GM23338 (cell line): ENCODE measurements around the gene SPATA31C1. TPM values are rescaled to one million over a fixed set of nuclear protein-coding genes. Genes with fewer than 3 reads are reported as not detected.

ENCODE experiments used
- ATAC-seq: fragments of 200-7000 bp; cut with Tn5 transposase; 3 replicates; pipeline ENCODE4 v1.9.1; 2020
- DNase-seq: peaks from one replicate; pipeline ENCODE4 v3.0.0-alpha.2; 2015; ENCODE audit warnings: low spot score
- H2AFZ ChIP-seq: fragments of 200-600 bp; sonication (generic); 2 replicates; pipeline ENCODE4 v1.8.0; 2016; ENCODE audit warnings: antibody characterized with exemption, mild to moderate bottlenecking, moderate library complexity
- H3F3A ChIP-seq: fragments of 200-600 bp; sonication (generic); replicated peaks from 2 replicates; pipeline ENCODE4 v1.8.0; 2017; ENCODE audit warnings: antibody characterized with exemption, mixed run types, low read depth
- H3K27ac ChIP-seq: fragments of 200-600 bp; sonication (generic); 2 replicates; pipeline ENCODE4 v1.6.1; 2016; ENCODE audit warnings: low read depth
- H3K27me3 ChIP-seq: fragments of 200-600 bp; sonication (generic); 2 replicates; pipeline ENCODE4 v1.8.0; 2016; ENCODE audit warnings: mild to moderate bottlenecking, mixed run types, moderate library complexity; ENCODE audit not compliant: insufficient read depth
- H3K36me3 ChIP-seq: fragments of 200-600 bp; sonication (generic); 2 replicates; pipeline ENCODE4 v1.8.0; 2016; ENCODE audit warnings: mild to moderate bottlenecking; ENCODE audit not compliant: insufficient read depth
- H3K4me1 ChIP-seq: fragments of 200-600 bp; sonication (generic); 2 replicates; pipeline ENCODE4 v1.8.0; 2016; ENCODE audit warnings: mild to moderate bottlenecking, moderate library complexity; ENCODE audit not compliant: insufficient read depth
- H3K4me2 ChIP-seq: fragments of 200-600 bp; sonication (generic); 2 replicates; pipeline ENCODE4 v1.7.1; 2017; ENCODE audit warnings: mixed run types
- H3K4me3 ChIP-seq: fragments of 200-600 bp; sonication (generic); 2 replicates; pipeline ENCODE4 v1.6.1; 2016; ENCODE audit warnings: mixed run types
- H3K79me2 ChIP-seq: fragments of 200-600 bp; sonication (generic); replicated peaks from 2 replicates; pipeline ENCODE4 v1.8.0; 2017; ENCODE audit warnings: mild to moderate bottlenecking; ENCODE audit not compliant: insufficient read depth
- H3K9me2 ChIP-seq: fragments of 200-600 bp; sonication (generic); 2 replicates; pipeline ENCODE4 v1.8.0; 2017; ENCODE audit not compliant: insufficient read depth
- H4K20me1 ChIP-seq: fragments of 200-600 bp; sonication (generic); replicated peaks from 2 replicates; pipeline ENCODE4 v1.8.0; 2017; ENCODE audit warnings: mild to moderate bottlenecking; ENCODE audit not compliant: insufficient read depth
- H3K27ac Mint-ChIP-seq: 2 replicates; pipeline ENCODE4 v1.8.0; 2020; ENCODE audit warnings: inconsistent platforms, mild to moderate bottlenecking, moderate library complexity, mixed read lengths
- H3K27me3 Mint-ChIP-seq: 3 replicates; pipeline ENCODE4 v1.8.0; 2022; ENCODE audit warnings: low read depth, mild to moderate bottlenecking, moderate library complexity, mixed read lengths, inconsistent platforms; ENCODE audit not compliant: insufficient read depth, poor library complexity
- H3K36me3 Mint-ChIP-seq: 3 replicates; pipeline ENCODE4 v1.8.0; 2021; ENCODE audit warnings: low read depth, mild to moderate bottlenecking, inconsistent platforms, moderate library complexity, mixed read lengths
- H3K4me1 Mint-ChIP-seq: 3 replicates; pipeline ENCODE4 v1.8.0; 2020; ENCODE audit warnings: mild to moderate bottlenecking, inconsistent platforms, mixed read lengths
- H3K4me3 Mint-ChIP-seq: 3 replicates; pipeline ENCODE4 v1.8.0; 2021; ENCODE audit warnings: moderate library complexity, mild to moderate bottlenecking, inconsistent platforms, mixed read lengths
- H3K9me3 Mint-ChIP-seq: 3 replicates; pipeline ENCODE4 v1.8.0; 2020; ENCODE audit warnings: moderate library complexity, mild to moderate bottlenecking, inconsistent platforms, mixed read lengths
- CREB1 ChIP-seq: fragments of 250-450 bp; sonication (Bioruptor Pico); IDR thresholded peaks from 2 replicates; pipeline ENCODE4 v1.5.0; 2020; ENCODE audit warnings: low read depth, mild to moderate bottlenecking, moderate library complexity
- CTCF ChIP-seq, 2 experiments: fragments of 200-600 bp in 1 of 2; sonication (generic) in 1 of 2; conservative IDR thresholded peaks; 2 replicates each; pipeline versions ENCODE4 v1.5.1 to v1.6.1; 2016 to 2017; ENCODE audit warnings: antibody characterized with exemption in 2 of 2, low read depth in 2 of 2, mild to moderate bottlenecking in 2 of 2, moderate library complexity in 1 of 2
- EZH2 ChIP-seq: fragments of 200-600 bp; sonication (generic); IDR thresholded peaks from one replicate; pipeline ENCODE4 v1.8.0; 2017; ENCODE audit warnings: antibody characterized with exemption, mild to moderate bottlenecking, low read depth; ENCODE audit not compliant: unreplicated experiment
- EZH2phosphoT487 ChIP-seq: fragments of 200-600 bp; sonication (generic); IDR thresholded peaks from one replicate; pipeline ENCODE4 v1.8.1; 2018; ENCODE audit warnings: antibody characterized with exemption; ENCODE audit not compliant: unreplicated experiment
- JUNB ChIP-seq: IDR thresholded peaks from one replicate; pipeline ENCODE4 v1.6.1; 2016; ENCODE audit warnings: antibody characterized with exemption; ENCODE audit not compliant: unreplicated experiment
- POLR2AphosphoS5 ChIP-seq: IDR thresholded peaks from 2 replicates; pipeline ENCODE4 v1.6.1; 2016; ENCODE audit warnings: antibody characterized with exemption, low read depth
- REST ChIP-seq: IDR thresholded peaks from one replicate; pipeline ENCODE4 v1.6.1; 2018; ENCODE audit warnings: antibody characterized with exemption; ENCODE audit not compliant: unreplicated experiment
- STAT1 ChIP-seq: IDR thresholded peaks from one replicate; pipeline ENCODE4 v1.6.1; 2016; ENCODE audit warnings: antibody characterized with exemption; ENCODE audit not compliant: unreplicated experiment
- ZNF114 ChIP-seq: fragments of 250-450 bp; sonication (Bioruptor Pico); IDR thresholded peaks from 2 replicates; pipeline ENCODE4 v1.5.0; 2020; ENCODE audit warnings: mild to moderate bottlenecking, moderate library complexity
- ZNF331 ChIP-seq: fragments of 250-450 bp; sonication (Bioruptor Pico); IDR thresholded peaks from 2 replicates; pipeline ENCODE4 v1.5.0; 2020; ENCODE audit warnings: low read depth, mild to moderate bottlenecking, moderate library complexity
- polyA plus RNA-seq: library from polyadenylated mRNA; unstranded; fragments of >200 nt; fragmentation: Nextera tagmentation; extraction: Ambion mirVana; gene quantifications from 2 replicates; pipeline ENCODE4 v1.2.1, GENCODE V29; 2016
- total RNA-seq: library from RNA; depleted of rRNA; stranded (reverse); fragments of >200 nt; shearing (Covaris generic); gene quantifications from 2 replicates; pipeline ENCODE4 v1.2.3, GENCODE V29; 2014
- TF ChIP-seq, protein P1 (sequence below): fragments of 250-450 bp; sonication (Bioruptor Pico); IDR thresholded peaks from 2 replicates; pipeline ENCODE4 v1.5.0; 2020; ENCODE audit warnings: mild to moderate bottlenecking, moderate library complexity
- TF ChIP-seq, protein P2 (sequence below): IDR thresholded peaks from 2 replicates; pipeline ENCODE4 v1.6.1; 2016; ENCODE audit warnings: antibody characterized with exemption

Gene SPATA31C1
- total and polyA plus RNA-seq, 2 experiments from 2014 or later, result not detected

DNA sequence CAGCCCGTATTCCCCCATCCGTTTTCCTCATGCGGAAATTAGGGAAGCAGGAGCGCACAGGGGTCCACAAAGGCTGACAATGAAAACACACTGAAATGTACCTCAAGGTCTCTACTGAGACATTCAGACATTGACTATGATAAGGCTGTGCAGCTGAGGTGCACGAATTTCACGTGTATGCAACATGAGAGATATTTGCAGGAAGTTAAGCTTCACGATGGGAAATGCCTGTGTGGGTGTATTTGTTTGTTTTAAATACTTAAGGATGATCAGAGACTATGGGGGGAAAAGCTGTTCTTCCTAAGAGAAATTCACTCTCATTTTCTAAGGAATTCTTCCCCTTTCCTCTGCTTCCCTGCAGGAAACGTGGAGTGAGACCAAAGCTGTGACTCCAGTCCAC is 37.6 kb upstream of the SPATA31C1 start:
- H3K27me3 Mint-ChIP-seq, result peaks cover 11% of the 10 kb centered on the region
- no peak overlapping the region for H3K4me3 Mint-ChIP-seq
- Histone ChIP-seq H3K4me2 (no peak overlapping the region), H3K4me3 (no peak overlapping the region), H3K79me2 (no peaks in the 10 kb centered on the region), H4K20me1 (no peaks in the 10 kb centered on the region), H2AFZ (0 out of 2 replicates have a peak overlapping the region, but pooled peaks have one; percentile 4), H3K9me2 (peaks cover 3% of the 10 kb centered on the region; the same call in 1 of the 2 replicates), H3K27me3 (no peaks in the 10 kb centered on the region), H3K36me3 (no peaks in the 10 kb centered on the region), H3K4me1 (peaks cover 14% of the 10 kb centered on the region), H3F3A (no peaks in the 10 kb centered on the region), H3K27ac (no peak overlapping the region)
- peaks cover 26% of the 10 kb centered on the region for H3K4me1 Mint-ChIP-seq
- DNase-seq (no peak), ATAC-seq (no peak)
- peaks cover 7% of the 10 kb centered on the region; the same call in 2 of the 3 replicates for H3K36me3 Mint-ChIP-seq
- no peak overlapping the region for H3K27ac Mint-ChIP-seq
- H3K9me3 Mint-ChIP-seq, result peaks cover 3% of the 10 kb centered on the region
- TF ChIP-seq EZH2 (no peak), ZNF331 (CRISPR knock-in tag) (no peak), STAT1 (no peak), REST (no peak), JUNB (no peak), EZH2phosphoT487 (no peak), POLR2AphosphoS5 (no peak), ZNF114 (no peak), CTCF (conservative IDR thresholded peaks at IDR 0.05; ENCODE audit: low read depth in 2 of 2) (no peak), CREB1 (CRISPR knock-in tag) (no peak)
- TF ChIP-seq, protein P1, sequence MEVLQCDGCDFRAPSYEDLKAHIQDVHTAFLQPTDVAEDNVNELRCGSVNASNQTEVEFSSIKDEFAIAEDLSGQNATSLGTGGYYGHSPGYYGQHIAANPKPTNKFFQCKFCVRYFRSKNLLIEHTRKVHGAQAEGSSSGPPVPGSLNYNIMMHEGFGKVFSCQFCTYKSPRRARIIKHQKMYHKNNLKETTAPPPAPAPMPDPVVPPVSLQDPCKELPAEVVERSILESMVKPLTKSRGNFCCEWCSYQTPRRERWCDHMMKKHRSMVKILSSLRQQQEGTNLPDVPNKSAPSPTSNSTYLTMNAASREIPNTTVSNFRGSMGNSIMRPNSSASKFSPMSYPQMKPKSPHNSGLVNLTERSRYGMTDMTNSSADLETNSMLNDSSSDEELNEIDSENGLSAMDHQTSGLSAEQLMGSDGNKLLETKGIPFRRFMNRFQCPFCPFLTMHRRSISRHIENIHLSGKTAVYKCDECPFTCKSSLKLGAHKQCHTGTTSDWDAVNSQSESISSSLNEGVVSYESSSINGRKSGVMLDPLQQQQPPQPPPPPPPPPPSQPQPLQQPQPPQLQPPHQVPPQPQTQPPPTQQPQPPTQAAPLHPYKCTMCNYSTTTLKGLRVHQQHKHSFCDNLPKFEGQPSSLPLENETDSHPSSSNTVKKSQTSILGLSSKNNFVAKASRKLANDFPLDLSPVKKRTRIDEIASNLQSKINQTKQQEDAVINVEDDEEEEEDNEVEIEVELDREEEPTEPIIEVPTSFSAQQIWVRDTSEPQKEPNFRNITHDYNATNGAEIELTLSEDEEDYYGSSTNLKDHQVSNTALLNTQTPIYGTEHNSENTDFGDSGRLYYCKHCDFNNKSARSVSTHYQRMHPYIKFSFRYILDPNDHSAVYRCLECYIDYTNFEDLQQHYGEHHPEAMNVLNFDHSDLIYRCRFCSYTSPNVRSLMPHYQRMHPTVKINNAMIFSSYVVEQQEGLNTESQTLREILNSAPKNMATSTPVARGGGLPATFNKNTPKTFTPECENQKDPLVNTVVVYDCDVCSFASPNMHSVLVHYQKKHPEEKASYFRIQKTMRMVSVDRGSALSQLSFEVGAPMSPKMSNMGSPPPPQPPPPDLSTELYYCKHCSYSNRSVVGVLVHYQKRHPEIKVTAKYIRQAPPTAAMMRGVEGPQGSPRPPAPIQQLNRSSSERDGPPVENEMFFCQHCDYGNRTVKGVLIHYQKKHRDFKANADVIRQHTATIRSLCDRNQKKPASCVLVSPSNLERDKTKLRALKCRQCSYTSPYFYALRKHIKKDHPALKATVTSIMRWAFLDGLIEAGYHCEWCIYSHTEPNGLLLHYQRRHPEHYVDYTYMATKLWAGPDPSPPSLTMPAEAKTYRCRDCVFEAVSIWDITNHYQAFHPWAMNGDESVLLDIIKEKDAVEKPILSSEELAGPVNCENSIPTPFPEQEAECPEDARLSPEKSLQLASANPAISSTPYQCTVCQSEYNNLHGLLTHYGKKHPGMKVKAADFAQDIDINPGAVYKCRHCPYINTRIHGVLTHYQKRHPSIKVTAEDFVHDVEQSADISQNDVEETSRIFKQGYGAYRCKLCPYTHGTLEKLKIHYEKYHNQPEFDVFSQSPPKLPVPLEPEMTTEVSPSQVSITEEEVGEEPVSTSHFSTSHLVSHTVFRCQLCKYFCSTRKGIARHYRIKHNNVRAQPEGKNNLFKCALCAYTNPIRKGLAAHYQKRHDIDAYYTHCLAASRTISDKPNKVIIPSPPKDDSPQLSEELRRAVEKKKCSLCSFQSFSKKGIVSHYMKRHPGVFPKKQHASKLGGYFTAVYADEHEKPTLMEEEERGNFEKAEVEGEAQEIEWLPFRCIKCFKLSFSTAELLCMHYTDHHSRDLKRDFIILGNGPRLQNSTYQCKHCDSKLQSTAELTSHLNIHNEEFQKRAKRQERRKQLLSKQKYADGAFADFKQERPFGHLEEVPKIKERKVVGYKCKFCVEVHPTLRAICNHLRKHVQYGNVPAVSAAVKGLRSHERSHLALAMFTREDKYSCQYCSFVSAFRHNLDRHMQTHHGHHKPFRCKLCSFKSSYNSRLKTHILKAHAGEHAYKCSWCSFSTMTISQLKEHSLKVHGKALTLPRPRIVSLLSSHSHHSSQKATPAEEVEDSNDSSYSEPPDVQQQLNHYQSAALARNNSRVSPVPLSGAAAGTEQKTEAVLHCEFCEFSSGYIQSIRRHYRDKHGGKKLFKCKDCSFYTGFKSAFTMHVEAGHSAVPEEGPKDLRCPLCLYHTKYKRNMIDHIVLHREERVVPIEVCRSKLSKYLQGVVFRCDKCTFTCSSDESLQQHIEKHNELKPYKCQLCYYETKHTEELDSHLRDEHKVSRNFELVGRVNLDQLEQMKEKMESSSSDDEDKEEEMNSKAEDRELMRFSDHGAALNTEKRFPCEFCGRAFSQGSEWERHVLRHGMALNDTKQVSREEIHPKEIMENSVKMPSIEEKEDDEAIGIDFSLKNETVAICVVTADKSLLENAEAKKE (CRISPR knock-in tag), result no peak
- TF ChIP-seq, protein P2, sequence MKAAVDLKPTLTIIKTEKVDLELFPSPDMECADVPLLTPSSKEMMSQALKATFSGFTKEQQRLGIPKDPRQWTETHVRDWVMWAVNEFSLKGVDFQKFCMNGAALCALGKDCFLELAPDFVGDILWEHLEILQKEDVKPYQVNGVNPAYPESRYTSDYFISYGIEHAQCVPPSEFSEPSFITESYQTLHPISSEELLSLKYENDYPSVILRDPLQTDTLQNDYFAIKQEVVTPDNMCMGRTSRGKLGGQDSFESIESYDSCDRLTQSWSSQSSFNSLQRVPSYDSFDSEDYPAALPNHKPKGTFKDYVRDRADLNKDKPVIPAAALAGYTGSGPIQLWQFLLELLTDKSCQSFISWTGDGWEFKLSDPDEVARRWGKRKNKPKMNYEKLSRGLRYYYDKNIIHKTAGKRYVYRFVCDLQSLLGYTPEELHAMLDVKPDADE, result no peak
